Esophagus squamous epithelium (tissue), 4 donors: ENCODE data around the gene CRB1.

Source experiments
- POLR2A ChIP-seq, 4 donors: fragments of 450-650 bp; IDR thresholded peaks; one replicate each; pipeline ENCODE4 v1.6.1; 2017; ENCODE audit warnings: antibody characterized with exemption in 4 of 4, mild to moderate bottlenecking in 4 of 4, moderate library complexity in 3 of 4
- TF ChIP-seq, protein P1 (sequence below), 6 experiments: fragments of 450-650 bp in 4 of 6; fragments of 200-600 bp in 2 of 6; sonication (generic) in 2 of 6; IDR thresholded peaks; one replicate each; pipeline ENCODE4 v1.5.1; 2016 to 2019; ENCODE audit warnings: antibody characterized with exemption in 6 of 6, mild to moderate bottlenecking in 4 of 6, moderate library complexity in 4 of 6

DNA sequence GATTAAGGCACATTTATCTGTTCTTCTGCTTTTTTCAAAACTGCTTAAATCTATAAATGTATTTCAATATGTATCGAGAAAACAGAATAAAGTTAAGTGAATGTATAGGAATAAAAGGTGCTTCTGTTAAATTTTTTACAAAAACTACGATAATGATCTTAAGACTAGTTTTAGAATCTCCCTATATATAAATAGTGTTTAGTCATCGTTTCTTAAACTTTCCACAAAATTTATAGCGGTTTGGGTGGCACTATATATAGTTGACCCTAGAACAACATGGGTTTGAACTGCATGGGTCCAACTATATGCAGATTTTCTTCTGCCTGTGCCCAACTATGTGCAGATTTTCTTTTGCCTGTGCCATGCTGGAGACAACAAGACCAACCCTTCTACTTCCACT lies 125.7 kb downstream of the CRB1 start:
- TF ChIP-seq, protein P1, sequence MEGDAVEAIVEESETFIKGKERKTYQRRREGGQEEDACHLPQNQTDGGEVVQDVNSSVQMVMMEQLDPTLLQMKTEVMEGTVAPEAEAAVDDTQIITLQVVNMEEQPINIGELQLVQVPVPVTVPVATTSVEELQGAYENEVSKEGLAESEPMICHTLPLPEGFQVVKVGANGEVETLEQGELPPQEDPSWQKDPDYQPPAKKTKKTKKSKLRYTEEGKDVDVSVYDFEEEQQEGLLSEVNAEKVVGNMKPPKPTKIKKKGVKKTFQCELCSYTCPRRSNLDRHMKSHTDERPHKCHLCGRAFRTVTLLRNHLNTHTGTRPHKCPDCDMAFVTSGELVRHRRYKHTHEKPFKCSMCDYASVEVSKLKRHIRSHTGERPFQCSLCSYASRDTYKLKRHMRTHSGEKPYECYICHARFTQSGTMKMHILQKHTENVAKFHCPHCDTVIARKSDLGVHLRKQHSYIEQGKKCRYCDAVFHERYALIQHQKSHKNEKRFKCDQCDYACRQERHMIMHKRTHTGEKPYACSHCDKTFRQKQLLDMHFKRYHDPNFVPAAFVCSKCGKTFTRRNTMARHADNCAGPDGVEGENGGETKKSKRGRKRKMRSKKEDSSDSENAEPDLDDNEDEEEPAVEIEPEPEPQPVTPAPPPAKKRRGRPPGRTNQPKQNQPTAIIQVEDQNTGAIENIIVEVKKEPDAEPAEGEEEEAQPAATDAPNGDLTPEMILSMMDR (IDR thresholded peaks at IDR 0.05): no peak
- TF ChIP-seq POLR2A (IDR thresholded peaks at IDR 0.05): no peak
